CD1c-positive myeloid dendritic cell (primary cell): Measurements from ENCODE around the gene NQO1.
A peak's percentile ranks its signal among the peaks of the same experiment; 100 is the strongest.
"Not testable (repeated sequence)": the region's sequence is repeated elsewhere in the genome, so short reads cannot be mapped to it uniquely, and the experiment has no call there.

Experiments used
- DNase-seq: peaks from one replicate; pipeline ENCODE4 v3.0.0-alpha.2; 2016; ENCODE audit errors: extremely low spot score

Gene NQO1

GRCh38 chr16:69741951-69742904 is 15.9 kb upstream of the NQO1 start:
- DNase-seq, result no peak

DNA sequence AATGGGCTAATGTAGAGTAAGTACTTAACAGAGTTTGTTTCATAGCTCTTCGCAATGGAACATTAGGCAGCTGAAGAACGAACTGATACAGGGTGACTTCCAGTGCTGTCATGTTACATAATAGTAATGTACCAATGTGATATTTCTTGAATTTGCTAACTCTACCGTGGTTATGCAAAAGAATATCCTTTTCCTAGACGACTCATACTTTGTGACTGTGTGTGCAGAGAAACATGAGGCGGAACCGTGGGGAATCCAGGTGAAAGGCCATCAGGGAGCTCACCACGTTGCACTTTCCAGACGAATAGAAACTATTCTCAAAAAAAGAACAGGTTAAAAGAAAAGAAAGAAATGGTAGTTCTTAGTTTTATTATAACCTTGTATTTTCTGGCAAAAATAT is 15.2 kb upstream of the NQO1 start:
- DNase-seq, result no peak

GRCh38 chr16:69732101-69732500 is 5.7 kb upstream of the NQO1 start:
- no peak for DNase-seq

DNA sequence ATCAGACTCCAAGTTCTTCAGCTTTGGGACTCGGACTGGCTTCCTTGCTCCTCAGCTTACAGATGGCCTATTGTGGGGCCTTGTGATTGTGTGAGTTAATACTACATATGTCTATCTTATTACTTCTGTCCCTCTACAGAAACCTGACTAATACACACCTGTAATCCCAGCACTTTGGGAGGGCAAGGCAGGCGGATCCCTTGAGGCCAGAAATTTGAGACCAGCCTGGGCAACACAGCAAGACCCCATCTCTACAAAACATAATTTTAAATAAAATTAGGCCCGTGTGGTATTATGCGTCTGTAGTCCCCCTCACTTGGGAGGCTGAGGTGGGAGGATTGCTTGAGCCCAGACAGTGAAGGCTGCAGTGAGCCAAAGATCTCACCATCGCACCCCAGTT is 4.9 kb upstream of the NQO1 start:
- not testable (repeated sequence) for DNase-seq

GRCh38 chr16:69729030-69729429 is 2.7 kb upstream of the NQO1 start:
- DNase-seq, result not testable (repeated sequence)

DNA sequence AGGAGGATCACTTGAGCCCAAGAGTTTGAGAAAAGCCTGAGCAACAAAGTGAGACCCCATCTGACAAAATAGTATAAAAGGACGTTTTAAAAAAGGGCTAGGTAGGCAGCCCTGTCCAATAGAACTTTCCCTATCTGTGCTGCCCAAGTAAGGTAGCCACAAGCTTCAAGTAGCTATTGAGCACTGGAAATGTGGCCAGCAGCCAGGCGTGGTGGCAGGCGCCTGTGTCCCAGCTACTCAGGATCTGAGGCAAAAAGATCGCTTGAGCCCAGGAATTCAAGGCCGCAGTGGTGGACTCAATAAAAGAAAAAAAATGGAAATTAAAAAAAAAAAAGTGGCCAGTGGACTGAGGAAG is 1.5 kb upstream of the NQO1 start:
- DNase-seq, result no peak

GRCh38 chr16:69725480-69726312 is 664 bp downstream of the NQO1 start:
- no peak for DNase-seq

- DNase-seq, result no peak
Observed at GRCh38 chr16:69724981-69725479, 1.3 kb downstream of the NQO1 start.

DNA sequence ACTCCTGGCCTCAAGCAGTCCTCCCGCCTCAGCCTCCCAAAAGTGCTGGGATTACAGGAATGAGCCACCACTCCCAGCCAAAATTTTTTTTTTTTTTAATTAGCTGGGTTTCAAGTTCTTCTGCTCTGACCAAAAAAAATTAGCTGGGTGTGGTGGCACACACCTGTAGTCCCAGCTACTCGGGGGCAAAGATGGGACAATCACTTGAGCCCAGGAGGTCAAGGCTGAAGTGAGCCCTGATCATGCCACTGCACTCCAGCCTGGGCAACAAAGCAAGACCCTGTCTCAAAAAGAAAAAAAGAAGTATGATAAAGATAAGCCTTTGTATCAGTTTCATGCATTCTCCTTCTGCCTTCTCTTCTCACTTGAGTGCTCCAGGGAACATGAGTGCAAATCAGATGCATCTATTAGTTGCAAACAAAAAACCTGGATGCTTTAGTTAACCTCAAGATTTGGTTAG is 1.9 kb downstream of the NQO1 start:
- no peak for DNase-seq

- no peak for DNase-seq
Observed at GRCh38 chr16:69721441-69721957, 4.9 kb downstream of the NQO1 start.

- no peak for DNase-seq
Observed at GRCh38 chr16:69720822-69721430, 5.4 kb downstream of the NQO1 start.

DNA sequence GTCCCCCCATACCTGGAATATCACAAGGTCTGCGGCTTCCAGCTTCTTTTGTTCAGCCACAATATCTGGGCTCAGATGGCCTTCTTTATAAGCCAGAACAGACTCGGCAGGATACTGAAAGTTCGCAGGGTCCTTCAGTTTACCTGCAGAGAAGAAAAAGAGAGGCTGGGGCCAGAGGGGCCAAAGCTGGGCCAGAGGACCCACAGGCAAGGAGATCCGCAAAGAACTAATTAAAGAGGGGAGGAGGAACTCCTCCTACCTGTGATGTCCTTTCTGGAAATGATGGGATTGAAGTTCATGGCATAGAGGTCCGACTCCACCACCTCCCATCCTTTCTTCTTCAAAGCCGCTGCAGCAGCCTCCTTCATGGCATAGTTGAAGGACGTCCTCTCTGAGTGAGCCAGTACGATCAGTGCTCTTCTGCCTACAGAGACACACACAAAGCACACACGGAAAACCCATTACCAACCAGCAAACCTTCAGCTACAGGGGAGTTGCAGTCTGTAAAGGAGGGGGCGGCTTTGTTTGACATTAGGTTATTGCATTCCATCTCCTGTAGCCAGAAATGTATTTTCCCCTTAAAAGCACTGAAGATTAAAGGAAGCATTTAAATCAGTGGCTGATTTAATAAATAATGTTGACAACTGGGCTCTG is 8.1 kb downstream of the NQO1 start:
- DNase-seq, result no peak

DNA sequence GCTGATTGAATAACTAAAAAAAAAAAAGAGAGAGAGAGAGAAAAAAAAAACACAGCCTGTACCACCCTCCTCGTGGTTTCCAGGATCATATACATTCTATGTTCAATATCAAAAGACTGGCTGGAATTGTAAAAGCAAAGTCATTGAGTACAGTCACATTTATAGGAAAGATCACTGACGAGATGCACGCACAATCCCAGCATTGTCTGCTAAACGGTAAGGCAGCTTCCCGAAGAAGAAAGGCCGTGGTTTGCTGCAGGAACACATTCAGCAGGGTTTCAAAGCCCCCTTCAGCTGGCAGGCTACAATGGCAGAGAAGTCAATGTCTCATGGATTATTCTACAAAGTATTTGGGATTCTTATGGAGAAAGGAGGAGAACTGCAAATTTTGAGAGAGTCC is 9.3 kb downstream of the NQO1 start:
- no peak for DNase-seq

- no peak for DNase-seq
Observed at GRCh38 chr16:69712914-69713581, 13.3 kb downstream of the NQO1 start.

DNA sequence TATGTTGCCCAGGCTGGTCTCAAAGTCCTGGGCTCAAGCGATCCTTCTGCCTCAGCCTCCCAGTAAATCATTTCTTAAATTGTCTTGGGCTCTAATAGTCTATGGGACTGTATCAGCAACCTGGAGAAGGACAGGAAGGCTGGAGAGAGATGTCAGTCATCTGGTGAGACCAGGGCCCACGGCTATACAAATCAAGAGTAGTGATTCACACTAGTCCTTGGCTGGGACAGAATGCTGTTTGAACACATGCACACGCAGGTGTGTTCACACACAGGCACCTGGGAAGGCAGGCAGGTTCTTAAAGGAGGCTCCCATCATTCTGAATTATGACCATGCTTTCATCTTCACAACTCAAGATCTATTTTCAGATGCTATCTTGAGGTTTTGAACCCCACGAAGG is 14.1 kb downstream of the NQO1 start:
- no peak for DNase-seq

DNA sequence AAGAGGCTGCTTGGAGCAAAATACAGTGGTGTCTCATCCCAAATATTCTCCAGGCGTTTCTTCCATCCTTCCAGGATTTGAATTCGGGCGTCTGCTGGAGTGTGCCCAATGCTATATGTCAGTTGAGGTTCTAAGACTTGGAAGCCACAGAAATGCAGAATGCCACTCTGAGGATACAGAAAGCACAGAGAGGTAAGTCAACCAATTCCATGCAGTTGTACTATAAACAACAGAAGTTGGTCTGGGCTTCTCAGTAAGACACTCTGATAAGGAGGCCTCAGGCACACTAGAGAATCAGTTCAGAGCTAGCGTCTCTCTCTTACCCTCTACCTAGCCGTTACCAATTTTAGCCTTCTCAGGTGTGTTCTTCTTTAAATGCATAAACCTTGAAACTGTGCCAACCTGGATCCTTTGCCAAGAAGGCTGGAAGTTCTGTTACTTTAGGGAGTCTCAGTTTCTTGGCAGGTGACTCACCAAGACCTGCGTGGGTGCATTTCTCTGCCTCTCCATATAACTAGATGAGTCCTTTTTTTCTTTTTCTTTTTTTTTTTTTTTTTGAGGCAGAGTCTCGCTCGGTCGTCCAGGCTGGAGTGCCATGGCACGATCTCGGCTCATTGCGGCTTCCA is 15.1 kb downstream of the NQO1 start:
- no peak for DNase-seq

GRCh38 chr16:69709456-69710084 is 16.8 kb downstream of the NQO1 start:
- peak; percentile 72 for DNase-seq

- DNase-seq, result no peak
Observed at GRCh38 chr16:69707920-69708683, 18.3 kb downstream of the NQO1 start.

- DNase-seq, result no peak
Observed at GRCh38 chr16:69706975-69707340, 19.4 kb downstream of the NQO1 start.
